GM12865 (cell line): ENCODE results near the gene ERCC1.

Experiments used
- DNase-seq: peaks from one replicate; pipeline ENCODE4 v3.0.0; 2010; ENCODE audit warnings: low read depth
- H3K4me3 ChIP-seq: 2 replicates; pipeline ENCODE4 v1.5.1; 2011; ENCODE audit warnings: mild to moderate bottlenecking, low read depth, low read length, control low read depth
- CTCF ChIP-seq: IDR thresholded peaks from 2 replicates; pipeline ENCODE4 v1.5.1; 2011; ENCODE audit warnings: low read length, control low read depth, low read depth, inconsistent platforms; ENCODE audit not compliant: insufficient read depth; ENCODE audit errors: missing control alignments

The ERCC1 gene

GRCh38 chr19:45376045-45376724 lies 47.5 kb downstream of the ERCC1 start:
- H3K4me3 ChIP-seq: no peak overlapping the region
- DNase-seq: no peak
- no peak for TF ChIP-seq CTCF

- TF ChIP-seq CTCF: no peak
- DNase-seq: peak; percentile 100
- H3K4me3 ChIP-seq: peak within 1 kb of the TSS; percentile 86
These were observed 53.1 kb downstream of the ERCC1 start, which contains the start of gene ERCC2 for GRCh38 chr19:45370410-45371204. ERCC2 (minus strand) TSS chr19:45370573; CDS start chr19:45370540, 33 bp downstream.

GRCh38 chr19:45368737-45369340 lies 54.9 kb downstream of the ERCC1 start:
- no peak for DNase-seq
- no peak for TF ChIP-seq CTCF
- H3K4me3 ChIP-seq: no peak overlapping the region

- TF ChIP-seq CTCF: no peak
- DNase-seq: no peak
- H3K4me3 ChIP-seq: no peak overlapping the region
These were observed 55.6 kb downstream of the ERCC1 start for GRCh38 chr19:45368127-45368526.

- no peak overlapping the region for H3K4me3 ChIP-seq
- DNase-seq: no peak
- TF ChIP-seq CTCF: no peak
These were observed 59.0 kb downstream of the ERCC1 start for GRCh38 chr19:45364696-45365095.

GRCh38 chr19:45363861-45364459 lies 59.8 kb downstream of the ERCC1 start:
- DNase-seq: no peak
- no peak overlapping the region for H3K4me3 ChIP-seq
- no peak for TF ChIP-seq CTCF
